ENCODE data around the gene KRTAP5-11.

KRTAP5-11 gene

GRCh38 chr11:71564430-71564829 lies 18.2 kb downstream of the KRTAP5-11 start:
- TF ChIP-seq, protein P1, sequence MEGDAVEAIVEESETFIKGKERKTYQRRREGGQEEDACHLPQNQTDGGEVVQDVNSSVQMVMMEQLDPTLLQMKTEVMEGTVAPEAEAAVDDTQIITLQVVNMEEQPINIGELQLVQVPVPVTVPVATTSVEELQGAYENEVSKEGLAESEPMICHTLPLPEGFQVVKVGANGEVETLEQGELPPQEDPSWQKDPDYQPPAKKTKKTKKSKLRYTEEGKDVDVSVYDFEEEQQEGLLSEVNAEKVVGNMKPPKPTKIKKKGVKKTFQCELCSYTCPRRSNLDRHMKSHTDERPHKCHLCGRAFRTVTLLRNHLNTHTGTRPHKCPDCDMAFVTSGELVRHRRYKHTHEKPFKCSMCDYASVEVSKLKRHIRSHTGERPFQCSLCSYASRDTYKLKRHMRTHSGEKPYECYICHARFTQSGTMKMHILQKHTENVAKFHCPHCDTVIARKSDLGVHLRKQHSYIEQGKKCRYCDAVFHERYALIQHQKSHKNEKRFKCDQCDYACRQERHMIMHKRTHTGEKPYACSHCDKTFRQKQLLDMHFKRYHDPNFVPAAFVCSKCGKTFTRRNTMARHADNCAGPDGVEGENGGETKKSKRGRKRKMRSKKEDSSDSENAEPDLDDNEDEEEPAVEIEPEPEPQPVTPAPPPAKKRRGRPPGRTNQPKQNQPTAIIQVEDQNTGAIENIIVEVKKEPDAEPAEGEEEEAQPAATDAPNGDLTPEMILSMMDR (IDR thresholded peaks at IDR 0.05), result no peak
- H3K4me3 ChIP-seq (ENCODE audit: low read depth, low read length), result no peak overlapping the region
- H3K4me1 ChIP-seq, result no peaks in the 10 kb centered on the region
- no peaks in the 10 kb centered on the region for H3K27me3 ChIP-seq (ENCODE audit: control insufficient read depth, insufficient read depth, low read length)
- H3K36me3 ChIP-seq (ENCODE audit: control insufficient read depth, insufficient read depth, low read length), result no peaks in the 10 kb centered on the region
- H3K27ac ChIP-seq, result no peak overlapping the region
- no peak overlapping the region for H2AFZ ChIP-seq
- H3K9me3 ChIP-seq (ENCODE audit: control insufficient read depth, low read length), result no peaks in the 10 kb centered on the region
- H3K9ac ChIP-seq, result no peak overlapping the region
- H3K4me2 ChIP-seq (ENCODE audit: low read length), result no peak overlapping the region
- H3K79me2 ChIP-seq, result no peaks in the 10 kb centered on the region

- no peak overlapping the region for H3K9ac ChIP-seq
- TF ChIP-seq, protein P1 (IDR thresholded peaks at IDR 0.05), result peak; percentile 16
These were observed 19.3 kb downstream of the KRTAP5-11 start for GRCh38 chr11:71563406-71563805.

DNA sequence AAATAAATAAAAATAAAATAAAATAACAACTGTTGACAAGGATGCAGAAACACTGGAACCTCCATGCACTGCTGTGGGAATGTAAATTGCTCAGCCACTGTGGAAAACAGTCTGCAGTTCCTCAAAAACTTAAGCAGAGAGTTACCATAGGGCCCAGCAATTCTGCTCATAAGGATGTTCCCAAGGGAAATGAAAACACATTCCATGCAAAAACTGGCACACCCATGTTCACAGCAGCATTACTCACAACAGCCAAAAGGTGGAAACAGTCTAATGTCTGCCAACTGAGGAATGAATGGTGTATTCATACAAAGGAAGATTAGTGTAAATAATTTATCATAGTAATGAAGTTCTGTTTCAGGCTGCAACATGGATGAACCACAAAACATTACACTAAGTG lies 20.6 kb downstream of the KRTAP5-11 start:
- Histone ChIP-seq H3K9me3 (ENCODE audit: control insufficient read depth, low read length) (no peaks in the 10 kb centered on the region), H3K36me3 (ENCODE audit: control insufficient read depth, insufficient read depth, low read length) (no peaks in the 10 kb centered on the region), H3K4me3 (ENCODE audit: low read depth, low read length) (no peak overlapping the region), H3K4me1 (no peaks in the 10 kb centered on the region), H3K79me2 (no peaks in the 10 kb centered on the region), H2AFZ (no peak overlapping the region), H3K4me2 (ENCODE audit: low read length) (no peak overlapping the region), H3K9ac (no peak overlapping the region), H3K27ac (no peak overlapping the region), H3K27me3 (ENCODE audit: control insufficient read depth, insufficient read depth, low read length) (no peaks in the 10 kb centered on the region)
- TF ChIP-seq, protein P1 (IDR thresholded peaks at IDR 0.05), result no peak

More at GRCh38 chr11:71563406-71563805, 19.3 kb downstream of the KRTAP5-11 start:
- Histone ChIP-seq H3K4me1 (no peaks in the 10 kb centered on the region), H3K79me2 (no peaks in the 10 kb centered on the region), H3K4me2 (ENCODE audit: low read length) (no peak overlapping the region), H3K9me3 (ENCODE audit: control insufficient read depth, low read length) (no peaks in the 10 kb centered on the region), H2AFZ (no peak overlapping the region), H3K36me3 (ENCODE audit: control insufficient read depth, insufficient read depth, low read length) (no peaks in the 10 kb centered on the region), H3K4me3 (ENCODE audit: low read depth, low read length) (no peak overlapping the region), H3K27me3 (ENCODE audit: control insufficient read depth, insufficient read depth, low read length) (no peaks in the 10 kb centered on the region), H3K27ac (no peak overlapping the region)

GRCh38 chr11:71558996-71559395 lies 23.7 kb downstream of the KRTAP5-11 start:
- H3K27me3 ChIP-seq (ENCODE audit: control insufficient read depth, insufficient read depth, low read length), result no peaks in the 10 kb centered on the region
- H3K4me2 ChIP-seq (ENCODE audit: low read length), result no peak overlapping the region
- TF ChIP-seq, protein P1 (IDR thresholded peaks at IDR 0.05), result no peak
- H3K4me3 ChIP-seq (ENCODE audit: low read depth, low read length), result no peak overlapping the region
- H2AFZ ChIP-seq, result no peak overlapping the region
- H3K79me2 ChIP-seq, result no peaks in the 10 kb centered on the region
- H3K27ac ChIP-seq, result no peak overlapping the region
- no peaks in the 10 kb centered on the region for H3K36me3 ChIP-seq (ENCODE audit: control insufficient read depth, insufficient read depth, low read length)
- no peak overlapping the region for H3K9ac ChIP-seq
- H3K9me3 ChIP-seq (ENCODE audit: control insufficient read depth, low read length), result no peaks in the 10 kb centered on the region
- no peaks in the 10 kb centered on the region for H3K4me1 ChIP-seq

DNA sequence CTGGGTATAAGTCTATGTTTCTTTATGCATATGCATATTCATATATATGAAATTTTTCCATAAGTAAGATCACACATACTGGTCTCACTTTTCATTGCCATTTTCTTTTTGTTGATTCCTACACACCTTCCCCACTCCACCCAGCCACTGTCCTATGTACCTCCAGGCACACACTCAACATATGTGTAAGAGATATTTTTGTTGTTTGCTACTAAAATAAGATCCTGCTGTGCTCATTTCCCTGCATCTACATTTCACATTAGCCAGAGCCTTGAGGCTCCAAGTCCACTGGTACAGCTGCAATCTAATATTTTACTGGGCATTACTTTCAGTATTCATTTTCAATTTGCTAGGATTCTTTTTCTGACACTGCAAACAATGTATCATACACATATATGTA lies 25.4 kb downstream of the KRTAP5-11 start:
- Histone ChIP-seq H2AFZ (no peak overlapping the region), H3K27me3 (ENCODE audit: control insufficient read depth, insufficient read depth, low read length) (no peaks in the 10 kb centered on the region), H3K4me1 (no peaks in the 10 kb centered on the region), H3K4me3 (ENCODE audit: low read depth, low read length) (no peak overlapping the region), H3K79me2 (no peaks in the 10 kb centered on the region), H3K36me3 (ENCODE audit: control insufficient read depth, insufficient read depth, low read length) (no peaks in the 10 kb centered on the region), H3K9me3 (ENCODE audit: control insufficient read depth, low read length) (no peaks in the 10 kb centered on the region), H3K9ac (no peak overlapping the region), H3K27ac (no peak overlapping the region), H3K4me2 (ENCODE audit: low read length) (no peak overlapping the region)
- TF ChIP-seq, protein P1 (IDR thresholded peaks at IDR 0.05), result no peak

Measured in parathyroid adenoma (tissue), 2 donors.